Measurements from ENCODE around the gene USP32. TPM values are rescaled to one million over a fixed set of nuclear protein-coding genes. Genes with fewer than 3 reads are reported as not detected.
"Not testable (repeated sequence)": the region's sequence is repeated elsewhere in the genome, so short reads cannot be mapped to it uniquely, and the experiment has no call there.

The USP32 gene
- total RNA-seq, 2 experiments from 2014 or later, result 31.7 to 34.0 TPM

GRCh38 chr17:60318326-60318725 is 73.6 kb downstream of the USP32 start:
- Mint-ChIP-seq H3K36me3 (ENCODE audit: low read depth) (no peaks in the 10 kb centered on the region), H3K4me3 (no peak overlapping the region), H3K27me3 (no peaks in the 10 kb centered on the region), H3K4me1 (peaks cover 9% of the 10 kb centered on the region), H3K9me3 (no peaks in the 10 kb centered on the region), H3K27ac (no peak overlapping the region)
- ChIA-PET CTCF (no interaction called here), POLR2A (no interaction called here)
- DNase-seq, result no peak

- H3K9me3 Mint-ChIP-seq, result no peaks in the 10 kb centered on the region
- H3K36me3 Mint-ChIP-seq (ENCODE audit: low read depth), result no peaks in the 10 kb centered on the region
- peaks cover 9% of the 10 kb centered on the region for H3K4me1 Mint-ChIP-seq
- ChIA-PET CTCF (no interaction called here), POLR2A (no interaction called here)
- DNase-seq, result no peak
- no peak overlapping the region for H3K4me3 Mint-ChIP-seq
- no peaks in the 10 kb centered on the region for H3K27me3 Mint-ChIP-seq
- H3K27ac Mint-ChIP-seq, result no peak overlapping the region
Measured at GRCh38 chr17:60315650-60316049, 76.3 kb downstream of the USP32 start.

GRCh38 chr17:60314900-60315299 is 77.0 kb downstream of the USP32 start:
- POLR2A ChIA-PET; H3K27ac Mint-ChIP-seq; H3K4me3 Mint-ChIP-seq; H3K36me3 Mint-ChIP-seq (ENCODE audit: low read depth); H3K27me3 Mint-ChIP-seq; DNase-seq; H3K9me3 Mint-ChIP-seq; H3K4me1 Mint-ChIP-seq: not testable (repeated sequence)
- CTCF ChIA-PET, result interaction anchor here (1.0 kb wide), 1 partner anchor 42 kb away, joined by 4 read pairs; no protein-coding TSS in a partner anchor

- ChIA-PET CTCF (interaction anchor here (1.0 kb wide), 1 partner anchor 42 kb away, joined by 4 read pairs; no protein-coding TSS in a partner anchor), POLR2A (no interaction called here)
- Mint-ChIP-seq H3K27me3 (no peaks in the 10 kb centered on the region), H3K4me1 (peaks cover 9% of the 10 kb centered on the region), H3K9me3 (no peaks in the 10 kb centered on the region), H3K4me3 (no peak overlapping the region), H3K27ac (no peak overlapping the region), H3K36me3 (ENCODE audit: low read depth) (no peaks in the 10 kb centered on the region)
- DNase-seq, result no peak
Measured at GRCh38 chr17:60314423-60314822, 77.5 kb downstream of the USP32 start.

GRCh38 chr17:60311936-60312335 is 80.0 kb downstream of the USP32 start:
- ChIA-PET CTCF (no interaction called here), POLR2A (no interaction called here)
- H3K36me3 Mint-ChIP-seq (ENCODE audit: low read depth), result peaks cover 9% of the 10 kb centered on the region
- H3K27ac Mint-ChIP-seq, result no peak overlapping the region
- H3K4me3 Mint-ChIP-seq, result no peak overlapping the region
- no peak for DNase-seq
- H3K9me3 Mint-ChIP-seq, result no peaks in the 10 kb centered on the region
- peaks cover 9% of the 10 kb centered on the region for H3K4me1 Mint-ChIP-seq
- no peaks in the 10 kb centered on the region for H3K27me3 Mint-ChIP-seq

- peaks cover 9% of the 10 kb centered on the region for H3K4me1 Mint-ChIP-seq
- no peaks in the 10 kb centered on the region for H3K27me3 Mint-ChIP-seq
- H3K27ac Mint-ChIP-seq, result no peak overlapping the region
- H3K9me3 Mint-ChIP-seq, result no peaks in the 10 kb centered on the region
- H3K4me3 Mint-ChIP-seq, result no peak overlapping the region
- peaks cover 9% of the 10 kb centered on the region for H3K36me3 Mint-ChIP-seq (ENCODE audit: low read depth)
- ChIA-PET POLR2A (no interaction called here), CTCF (no interaction called here)
- no peak for DNase-seq
Measured at GRCh38 chr17:60311186-60311585, 80.7 kb downstream of the USP32 start.

- peaks cover 2% of the 10 kb centered on the region for H3K9me3 Mint-ChIP-seq
Measured at GRCh38 chr17:60305141-60305540, 86.8 kb downstream of the USP32 start.

GRCh38 chr17:60304502-60304901 is 87.4 kb downstream of the USP32 start:
- Mint-ChIP-seq H3K4me1 (peaks cover 18% of the 10 kb centered on the region), H3K27ac (no peak overlapping the region), H3K9me3 (peaks cover 2% of the 10 kb centered on the region), H3K4me3 (no peak overlapping the region), H3K27me3 (no peaks in the 10 kb centered on the region), H3K36me3 (ENCODE audit: low read depth) (peaks cover 23% of the 10 kb centered on the region)
- CTCF ChIA-PET, result interaction anchor here (1.1 kb wide), 1 partner anchor 9 kb away, joined by 3 read pairs; no protein-coding TSS in a partner anchor
- DNase-seq, result no peak
- POLR2A ChIA-PET, result interaction anchor here (0.6 kb wide), 1 partner anchor 52 kb away, joined by 3 read pairs; no protein-coding TSS in a partner anchor

More at GRCh38 chr17:60305141-60305540, 86.8 kb downstream of the USP32 start:
- peak overlapping the region; percentile 72 for H3K27ac Mint-ChIP-seq
- H3K27me3 Mint-ChIP-seq, result no peaks in the 10 kb centered on the region
- peaks cover 18% of the 10 kb centered on the region for H3K4me1 Mint-ChIP-seq
- CTCF ChIA-PET, result interaction anchor here (1.1 kb wide), 1 partner anchor 8 kb away, joined by 3 read pairs; no protein-coding TSS in a partner anchor
- DNase-seq, result peak; percentile 27
- H3K4me3 Mint-ChIP-seq, result no peak overlapping the region
- POLR2A ChIA-PET, result interaction anchor here (0.6 kb wide), 1 partner anchor 52 kb away, joined by 3 read pairs; no protein-coding TSS in a partner anchor
- H3K36me3 Mint-ChIP-seq (ENCODE audit: low read depth), result peaks cover 23% of the 10 kb centered on the region

- Mint-ChIP-seq H3K27ac (no peak overlapping the region), H3K4me3 (no peak overlapping the region), H3K4me1 (peaks cover 18% of the 10 kb centered on the region), H3K9me3 (peaks cover 2% of the 10 kb centered on the region), H3K36me3 (ENCODE audit: low read depth) (peaks cover 23% of the 10 kb centered on the region), H3K27me3 (no peaks in the 10 kb centered on the region)
- no peak for DNase-seq
- ChIA-PET POLR2A (no interaction called here), CTCF (interaction anchor here (0.6 kb wide), 1 partner anchor 12 kb away, joined by 3 read pairs; no protein-coding TSS in a partner anchor)
Measured at GRCh38 chr17:60303406-60304099, 88.4 kb downstream of the USP32 start.

- H3K4me1 Mint-ChIP-seq, result peaks cover 18% of the 10 kb centered on the region
- CTCF ChIA-PET, result no interaction called here
- H3K27me3 Mint-ChIP-seq, result no peaks in the 10 kb centered on the region
- POLR2A ChIA-PET, result no interaction called here
- no peak overlapping the region for H3K27ac Mint-ChIP-seq
- peaks cover 14% of the 10 kb centered on the region for H3K36me3 Mint-ChIP-seq (ENCODE audit: low read depth)
- no peak for DNase-seq
- H3K9me3 Mint-ChIP-seq, result peaks cover 2% of the 10 kb centered on the region
- no peak overlapping the region for H3K4me3 Mint-ChIP-seq
Measured at GRCh38 chr17:60301649-60302048, 90.3 kb downstream of the USP32 start.

- H3K9me3 Mint-ChIP-seq, result peaks cover 2% of the 10 kb centered on the region
- no peaks in the 10 kb centered on the region for H3K27me3 Mint-ChIP-seq
- POLR2A ChIA-PET, result no interaction called here
- DNase-seq, result no peak
- H3K4me3 Mint-ChIP-seq, result no peak overlapping the region
- H3K4me1 Mint-ChIP-seq, result peaks cover 18% of the 10 kb centered on the region
- H3K36me3 Mint-ChIP-seq (ENCODE audit: low read depth), result peaks cover 14% of the 10 kb centered on the region
- CTCF ChIA-PET, result no interaction called here
- no peak overlapping the region for H3K27ac Mint-ChIP-seq
Measured at GRCh38 chr17:60300949-60301348, 91.0 kb downstream of the USP32 start.

- Mint-ChIP-seq H3K27me3 (no peaks in the 10 kb centered on the region), H3K27ac (no peak overlapping the region), H3K36me3 (ENCODE audit: low read depth) (peaks cover 11% of the 10 kb centered on the region), H3K4me3 (no peak overlapping the region), H3K4me1 (peaks cover 8% of the 10 kb centered on the region), H3K9me3 (no peaks in the 10 kb centered on the region)
- ChIA-PET POLR2A (no interaction called here), CTCF (no interaction called here)
- no peak for DNase-seq
Measured at GRCh38 chr17:60300011-60300410, 91.9 kb downstream of the USP32 start.

- H3K27ac Mint-ChIP-seq, result no peak overlapping the region
- H3K36me3 Mint-ChIP-seq (ENCODE audit: low read depth), result peaks cover 13% of the 10 kb centered on the region
- no peaks in the 10 kb centered on the region for H3K4me1 Mint-ChIP-seq
- ChIA-PET POLR2A (no interaction called here), CTCF (interaction anchor here (1.1 kb wide), 1 partner anchor 26 kb away, joined by 5 read pairs; no protein-coding TSS in a partner anchor)
- H3K4me3 Mint-ChIP-seq, result no peak overlapping the region
- DNase-seq, result no peak
- H3K27me3 Mint-ChIP-seq, result no peaks in the 10 kb centered on the region
- no peaks in the 10 kb centered on the region for H3K9me3 Mint-ChIP-seq
Measured at GRCh38 chr17:60297760-60298401, 94.1 kb downstream of the USP32 start.

Data from activated CD4-positive, alpha-beta T cell treated with anti-CD3 and anti-CD28 coated beads, Interleukin-2, amount 10 ng/mL, durations not matched to agents 7 days and 5 days (primary cell).